ENCODE results near the gene CENPP.

GRCh38 chr9:92618633-92619225 lies 293.0 kb downstream of the CENPP start:
- TF ChIP-seq CTCF (IDR thresholded peaks at IDR 0.05), result no peak
- no peak for TF ChIP-seq POLR2A (IDR thresholded peaks at IDR 0.05)

All from gastroesophageal sphincter (tissue), 3 donors.